ENCODE measurements around the gene COBL.

Gene COBL

DNA sequence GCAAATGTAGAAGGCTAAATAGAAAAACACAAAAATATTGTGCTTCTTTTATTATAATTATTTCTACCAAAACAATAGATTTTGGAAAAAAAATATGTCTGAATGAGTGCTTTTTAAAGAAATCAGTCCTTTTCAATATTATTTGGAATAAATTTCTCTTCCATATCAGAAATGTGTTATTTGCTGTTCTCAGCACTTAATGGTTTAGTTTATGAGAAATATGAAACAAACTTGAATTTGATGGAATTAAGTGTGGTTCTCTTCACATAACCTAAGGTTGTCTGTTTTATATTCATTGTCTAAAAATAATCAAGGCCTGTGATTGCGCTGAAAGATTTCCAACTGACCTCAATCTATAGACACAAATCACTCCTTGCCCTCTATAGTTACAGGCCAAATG lies 203.0 kb downstream of the COBL start:
- DNase-seq (ENCODE audit: low read depth) = no peak

DNA sequence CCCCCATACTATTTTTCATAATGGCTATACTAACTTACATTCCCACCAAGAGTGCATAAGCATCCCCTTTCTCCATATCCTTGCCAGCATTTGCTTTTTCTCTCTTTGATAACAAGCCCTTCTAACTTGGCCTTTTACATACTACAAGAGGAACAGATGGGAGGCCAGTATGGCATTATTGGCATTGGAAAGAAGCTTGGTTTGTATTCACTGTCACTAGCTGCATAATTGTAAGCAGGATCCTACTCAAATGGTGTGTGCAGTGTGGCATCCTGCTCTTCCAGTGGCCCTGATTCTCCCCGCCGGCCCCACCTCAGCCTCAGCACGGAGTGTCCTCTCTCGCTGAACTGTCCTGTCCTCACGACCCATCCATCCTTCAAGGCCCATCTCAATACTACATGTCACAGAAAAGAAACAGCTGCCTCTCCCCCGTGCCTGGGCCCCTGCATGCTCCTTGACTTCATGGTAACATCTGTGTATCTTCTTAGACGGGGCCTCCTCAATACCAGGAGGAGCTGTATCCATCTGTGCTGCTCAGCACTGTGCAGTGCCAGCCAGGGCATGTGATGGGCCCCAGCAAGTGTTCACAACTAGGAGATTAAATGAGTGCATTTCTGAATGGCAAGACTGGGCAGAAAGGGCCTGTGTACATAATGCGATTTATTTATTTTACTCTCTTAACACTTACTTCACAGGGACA lies 205.2 kb downstream of the COBL start:
- no peak for DNase-seq (ENCODE audit: low read depth)

DNA sequence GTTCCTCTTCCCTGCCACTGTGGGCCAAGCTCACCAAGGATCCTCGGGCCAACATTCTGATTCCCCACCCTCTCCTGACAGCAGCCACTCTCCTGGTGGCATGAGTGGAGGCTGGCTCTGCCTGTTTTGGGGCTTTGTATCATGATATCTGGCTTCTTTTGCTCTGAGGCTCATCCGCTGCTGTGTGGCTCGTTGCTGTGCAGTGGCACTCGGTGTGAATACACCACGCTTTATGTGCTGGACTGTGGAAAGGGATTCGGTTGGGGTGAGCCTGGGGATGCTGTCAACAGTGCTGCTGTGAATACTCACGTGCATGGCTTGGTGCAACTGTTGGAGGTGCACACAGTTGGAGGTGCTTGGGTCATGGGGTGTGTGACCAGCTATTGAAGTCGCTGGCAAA lies 208.5 kb downstream of the COBL start:
- no peak for DNase-seq (ENCODE audit: low read depth)

DNA sequence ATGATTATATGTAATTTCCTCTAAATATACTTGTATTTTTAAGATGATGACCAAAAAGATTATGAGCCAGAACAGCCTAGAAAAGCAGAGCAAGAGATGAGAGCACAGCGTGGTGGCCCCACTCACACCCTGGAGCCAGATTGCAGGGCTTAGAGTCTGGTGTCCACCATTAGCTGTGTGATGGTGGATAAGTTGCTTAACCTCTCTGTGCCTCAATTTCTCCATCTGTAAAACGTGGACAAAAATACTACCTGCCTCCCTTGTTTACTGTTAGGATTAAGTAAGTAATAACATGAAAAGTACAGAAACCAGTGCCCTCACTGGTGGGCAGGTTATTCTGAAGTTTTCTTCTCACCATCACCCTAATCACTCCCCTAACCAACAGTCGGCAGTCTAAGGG lies 212.3 kb downstream of the COBL start:
- no peak for DNase-seq (ENCODE audit: low read depth)

DNA sequence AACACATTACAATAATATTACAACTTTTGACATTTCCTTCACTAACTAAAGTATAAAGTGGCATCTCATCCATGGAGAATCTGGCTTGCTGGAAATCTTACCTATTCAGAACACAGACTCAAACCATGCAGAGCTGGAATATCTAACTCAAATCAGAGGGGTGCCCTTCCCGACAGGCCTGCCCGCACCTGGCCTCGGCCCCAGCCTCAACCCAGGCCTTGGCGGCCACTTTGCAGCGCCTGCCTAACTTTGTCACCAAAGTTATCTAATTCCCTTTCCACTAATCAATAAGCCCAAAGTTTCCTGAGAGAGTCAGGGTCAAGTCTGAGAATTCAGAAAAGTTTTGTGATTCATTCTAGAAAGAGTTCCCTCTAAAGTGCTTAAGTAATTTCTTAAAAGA lies 212.9 kb downstream of the COBL start:
- no peak for DNase-seq (ENCODE audit: low read depth)

DNA sequence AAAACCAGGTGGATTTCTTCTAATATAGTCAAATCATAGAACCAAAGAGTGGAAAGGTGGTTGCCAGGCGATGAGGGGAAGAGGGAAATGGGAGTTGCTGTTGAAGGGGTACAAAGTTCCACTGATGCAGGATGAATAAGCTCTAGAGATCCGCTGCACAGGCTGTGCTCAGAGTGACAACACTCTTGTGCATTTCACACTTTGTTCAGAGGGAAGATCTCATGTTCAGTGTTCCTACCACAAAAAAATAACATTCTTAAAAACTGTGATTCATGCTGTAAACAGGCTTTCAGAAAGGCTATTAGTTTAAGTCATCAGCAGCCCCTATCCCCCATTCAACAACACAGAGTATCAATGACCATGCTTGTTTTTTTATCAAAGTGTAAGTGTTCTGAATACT lies 213.8 kb downstream of the COBL start:
- DNase-seq (ENCODE audit: low read depth) = no peak

DNA sequence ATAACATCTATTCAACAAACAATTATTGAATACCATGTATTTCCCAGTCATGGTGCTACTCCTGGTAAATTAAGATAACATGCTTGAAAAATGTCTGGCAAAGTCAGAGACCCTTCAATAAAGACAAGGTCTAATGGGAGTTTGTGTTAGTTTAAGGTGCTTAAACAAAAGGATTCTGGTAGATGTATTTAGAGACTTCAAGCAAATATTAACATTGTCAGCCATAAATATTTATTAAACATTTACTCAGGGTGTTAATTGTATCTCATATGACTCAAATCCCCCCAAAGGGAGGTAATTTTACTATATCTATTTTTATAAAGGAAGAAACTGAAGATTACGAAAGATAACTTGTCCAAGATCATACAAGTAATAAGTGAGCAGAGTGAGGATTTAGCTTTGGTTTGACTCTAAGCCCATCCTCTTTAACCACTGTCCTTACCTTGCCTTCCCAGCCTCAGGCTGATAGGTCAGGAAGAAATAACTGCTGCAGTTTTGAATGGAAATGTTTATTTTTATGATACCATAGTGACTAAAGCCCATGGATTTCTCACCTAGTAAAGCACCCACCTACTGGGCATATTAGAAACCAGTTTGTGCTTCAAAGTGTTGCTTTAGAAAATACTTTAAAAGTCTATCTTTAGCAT lies 215.4 kb downstream of the COBL start:
- no peak for DNase-seq (ENCODE audit: low read depth)

DNA sequence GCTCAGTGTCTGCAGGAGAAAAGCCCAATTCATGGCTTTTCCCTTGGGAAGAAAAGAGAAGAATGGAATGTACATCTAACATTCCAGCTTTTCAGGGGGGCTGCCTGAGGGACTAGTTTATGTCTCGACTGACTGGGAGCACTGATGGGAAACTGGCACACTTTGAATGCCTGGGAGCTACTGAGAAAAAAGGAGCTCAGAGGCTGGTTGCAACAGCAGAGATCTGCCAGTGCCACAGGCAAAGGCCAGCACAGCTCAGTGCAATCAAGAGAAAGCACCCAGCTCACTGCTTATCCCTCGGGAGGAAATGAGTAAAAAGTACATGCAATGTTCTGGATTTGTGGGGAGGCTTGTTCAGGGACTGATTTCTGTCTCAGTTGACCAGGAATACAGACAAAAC lies 226.2 kb downstream of the COBL start:
- DNase-seq (ENCODE audit: low read depth) = no peak

DNA sequence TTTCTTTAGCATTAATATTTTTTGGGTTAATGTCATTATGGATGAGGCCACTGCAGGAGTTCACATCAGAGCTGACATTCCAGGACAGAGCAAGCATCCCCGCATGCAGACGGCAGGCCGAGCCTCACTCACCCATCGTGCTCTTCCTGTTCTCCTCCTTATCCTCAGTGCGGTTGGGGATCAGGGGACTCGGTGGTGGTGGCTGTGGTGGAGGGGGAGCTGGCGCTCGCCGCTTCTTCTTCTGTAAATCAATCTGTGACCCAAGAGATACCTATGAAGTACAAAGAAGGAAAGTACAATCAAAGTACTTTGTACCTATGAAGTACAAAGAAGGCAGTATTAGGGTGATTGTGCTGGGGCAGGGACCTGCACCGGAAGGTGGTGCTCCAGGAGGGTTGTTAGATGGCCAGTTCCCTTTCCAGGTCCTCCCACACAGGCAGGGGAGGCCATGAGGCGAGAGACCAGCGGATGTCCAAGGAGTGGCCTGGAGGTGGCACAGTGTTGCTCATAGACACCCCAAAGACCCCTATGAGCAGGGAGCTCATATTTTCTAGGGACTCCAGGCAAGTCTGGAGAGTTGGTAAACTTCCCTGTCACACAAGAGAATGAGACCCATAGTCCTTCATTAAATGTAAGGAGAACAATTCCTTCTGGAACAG lies 231.4 kb downstream of the COBL start:
- DNase-seq (ENCODE audit: low read depth) = no peak

DNA sequence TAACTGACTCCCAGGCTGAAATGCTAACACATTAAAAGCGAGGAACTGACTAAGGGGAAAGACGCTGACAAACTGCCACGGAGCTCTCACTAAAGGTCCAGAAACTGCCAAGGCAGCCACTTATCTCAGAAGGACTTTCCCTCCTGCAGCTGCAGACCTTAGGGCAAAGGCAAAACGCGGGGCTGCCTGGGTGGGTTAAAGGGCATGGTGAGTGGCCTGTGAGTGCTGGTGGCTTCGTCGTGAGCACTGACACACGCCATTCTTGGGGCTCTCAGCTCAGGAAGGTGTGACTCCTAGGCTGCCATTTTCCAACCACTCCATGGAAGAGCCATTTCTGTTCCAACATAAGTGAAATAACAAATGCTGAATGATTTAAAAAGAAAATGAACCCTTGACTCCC lies 232.5 kb downstream of the COBL start:
- no peak for DNase-seq (ENCODE audit: low read depth)

DNA sequence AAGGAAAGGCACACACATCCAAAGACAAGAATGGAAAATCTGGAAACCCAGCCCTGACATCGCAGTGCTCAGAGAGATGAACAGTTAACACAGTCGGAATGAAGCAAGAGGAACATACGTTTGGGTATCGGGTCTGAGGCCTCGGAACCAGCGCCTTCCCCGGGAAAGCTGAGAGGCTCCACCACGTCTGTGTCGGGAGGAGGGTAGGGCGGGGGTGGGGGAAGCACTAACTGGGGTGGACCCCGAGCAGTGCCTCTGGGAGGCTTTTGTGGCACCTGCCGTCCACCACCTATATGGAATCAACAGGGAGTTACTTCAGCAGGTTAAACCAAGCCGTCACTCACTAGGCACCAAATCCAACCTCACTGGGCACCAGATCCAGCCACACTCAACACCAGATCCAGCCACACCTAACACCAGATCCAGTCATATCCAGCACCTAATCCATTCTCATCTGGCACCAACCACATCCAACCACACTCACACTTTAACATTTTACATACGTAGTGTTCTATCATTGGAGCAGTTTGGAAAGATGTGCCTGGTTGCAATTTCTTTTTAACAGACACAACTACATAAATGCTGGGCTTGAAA lies 233.6 kb downstream of the COBL start:
- DNase-seq (ENCODE audit: low read depth) = no peak

DNA sequence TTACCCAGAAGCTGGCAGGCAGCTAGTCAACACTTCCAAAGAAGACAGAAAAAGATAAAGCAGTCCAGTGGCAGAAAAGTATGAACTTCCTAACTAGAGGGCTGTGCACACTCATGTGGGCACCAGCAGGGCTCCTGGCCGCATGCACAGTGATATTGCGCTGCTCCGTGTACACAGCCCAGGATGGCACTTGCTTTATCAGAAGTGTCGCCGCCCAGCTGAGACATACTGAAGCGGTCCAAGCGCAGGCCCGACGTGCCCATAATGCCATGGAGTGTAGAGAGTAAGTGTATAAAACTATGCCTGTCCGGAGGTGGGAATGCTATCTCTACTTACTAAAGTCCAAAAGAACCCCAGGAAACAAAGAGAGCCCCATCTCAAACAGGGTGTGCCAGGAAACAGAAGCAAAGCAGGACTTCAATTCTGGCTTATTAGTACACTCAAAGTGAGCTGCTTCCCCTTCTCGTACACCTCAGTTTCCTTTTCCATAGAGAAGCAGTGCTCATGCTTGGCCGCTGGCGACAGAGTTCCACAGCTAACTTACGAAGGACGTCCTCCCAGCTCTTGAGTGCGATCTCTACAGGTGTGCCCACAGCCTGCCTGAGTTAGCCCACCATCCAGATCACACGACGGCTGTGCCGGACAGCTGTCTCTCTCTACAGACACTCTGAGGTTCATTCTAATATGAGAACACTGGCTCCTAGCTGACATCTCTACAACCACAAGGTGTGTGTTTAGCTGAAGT lies 234.3 kb downstream of the COBL start:
- no peak for DNase-seq (ENCODE audit: low read depth)

DNA sequence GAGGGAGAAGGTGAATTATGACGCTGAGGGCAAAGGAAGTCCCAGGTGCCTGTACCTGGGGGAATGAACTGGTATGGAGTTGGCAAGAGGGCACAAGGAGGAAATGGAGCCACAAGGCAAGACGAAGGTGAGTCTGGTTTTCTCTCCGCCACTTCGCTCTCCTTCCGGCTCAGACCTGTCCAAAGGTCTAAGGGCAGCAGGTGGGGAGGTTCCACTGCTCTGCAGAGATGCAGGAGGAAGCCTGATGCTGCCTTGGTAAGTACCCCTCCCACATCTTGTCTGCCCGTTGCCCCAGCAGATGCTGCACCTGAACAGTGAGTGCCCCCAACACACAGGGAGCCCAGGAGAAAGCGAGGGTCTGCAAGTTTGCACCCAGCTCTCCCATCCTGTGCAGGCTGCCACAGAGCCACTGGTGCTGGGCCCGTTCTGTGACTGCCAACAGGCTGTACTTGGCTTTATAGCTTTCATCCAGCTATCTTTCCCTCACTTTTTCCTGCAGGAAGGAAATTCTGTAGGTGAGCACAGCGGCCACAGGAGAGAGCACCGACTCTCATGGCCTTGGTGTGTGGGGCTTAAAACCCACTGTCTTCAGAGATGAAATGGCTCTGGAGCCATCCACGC lies 235.2 kb downstream of the COBL start:
- no peak for DNase-seq (ENCODE audit: low read depth)

DNA sequence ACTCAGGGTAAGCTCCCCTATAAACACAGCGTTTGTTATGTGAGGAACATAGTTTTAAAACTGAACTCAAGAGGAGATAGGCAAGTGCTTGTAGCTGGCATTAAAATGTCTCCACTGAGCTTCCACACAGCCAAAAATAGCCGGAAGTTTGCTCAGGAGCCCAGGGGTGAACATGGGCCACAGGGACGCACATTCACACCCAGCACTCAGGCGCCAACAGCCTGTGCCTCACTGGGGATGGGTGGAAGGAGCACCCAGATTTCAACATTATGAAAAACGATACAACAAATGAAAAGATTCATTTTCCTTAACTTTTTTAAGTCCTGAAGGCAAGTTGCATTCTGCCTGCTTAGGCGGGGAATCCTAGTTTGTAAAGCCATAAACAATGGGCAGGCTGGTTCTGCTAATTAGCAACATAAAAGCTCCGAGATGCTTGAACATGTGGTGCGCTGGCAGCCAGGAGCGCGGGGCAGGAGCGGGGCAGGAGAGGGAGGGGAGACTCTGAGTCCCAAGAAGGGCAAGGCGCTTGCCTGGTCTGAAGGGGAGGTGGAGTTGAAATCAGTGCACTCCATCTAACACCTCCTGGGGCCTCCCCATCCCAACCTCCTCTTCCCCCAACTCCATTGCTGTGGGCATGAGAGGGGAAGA lies 235.9 kb downstream of the COBL start:
- no peak for DNase-seq (ENCODE audit: low read depth)

DNA sequence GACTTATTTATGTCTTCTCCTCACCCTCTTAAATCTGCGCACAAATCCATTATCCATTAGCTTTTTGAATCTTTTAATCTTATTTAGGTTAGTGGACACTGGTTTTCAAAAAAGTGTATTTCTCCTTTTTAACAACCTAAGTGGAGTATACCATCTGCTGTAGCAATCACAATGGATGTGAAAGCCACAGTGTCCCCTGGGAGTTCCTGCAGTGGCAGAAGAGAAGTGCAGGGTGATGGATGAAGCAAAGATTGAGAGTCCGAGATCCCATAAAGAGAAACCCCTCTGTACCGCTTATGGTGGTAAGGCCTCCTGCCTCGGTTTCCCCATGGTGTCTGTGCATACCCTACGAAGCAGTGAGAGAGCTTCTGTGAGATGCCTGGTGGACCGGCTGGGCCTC lies 236.4 kb downstream of the COBL start:
- DNase-seq (ENCODE audit: low read depth) = no peak

DNA sequence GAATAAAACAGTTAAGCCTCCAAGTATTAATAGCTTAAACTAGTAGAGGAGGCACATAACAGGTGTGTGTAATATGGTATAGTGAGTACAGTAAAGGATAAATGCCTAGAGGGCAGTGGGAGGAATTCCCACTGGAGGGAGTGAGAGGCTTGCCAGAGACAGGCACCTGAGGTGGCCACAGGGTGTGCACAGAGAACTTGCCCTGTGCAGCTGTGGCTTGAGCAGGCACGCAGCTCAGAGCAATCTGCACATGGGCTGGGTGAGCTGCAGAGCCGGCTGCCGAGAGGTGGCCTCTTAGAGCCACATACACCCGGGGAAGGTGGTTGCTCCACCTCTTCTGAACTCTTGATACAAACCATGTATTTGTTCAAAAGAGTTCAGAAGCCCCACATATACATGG lies 237.1 kb downstream of the COBL start:
- DNase-seq (ENCODE audit: low read depth) = no peak

DNA sequence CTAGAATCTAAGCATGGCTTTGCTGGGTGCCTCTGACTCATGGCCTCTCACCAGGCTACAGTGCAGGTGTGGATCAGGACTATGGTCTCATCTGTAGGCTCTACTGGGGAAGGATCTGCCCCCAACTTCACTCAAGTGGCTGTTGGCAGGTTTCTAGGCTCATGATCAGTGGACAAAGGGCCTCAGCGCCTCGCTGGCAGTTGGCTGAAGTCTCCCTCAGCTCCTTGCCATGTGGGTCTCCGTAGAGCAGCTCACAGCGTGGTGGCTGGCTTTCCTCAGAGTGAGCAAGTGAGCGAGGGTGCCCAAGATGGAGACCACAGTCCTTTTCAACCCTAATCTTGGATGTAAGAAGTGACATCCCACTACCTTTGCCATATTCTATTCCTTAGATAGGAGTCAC lies 238.0 kb downstream of the COBL start:
- no peak for DNase-seq (ENCODE audit: low read depth)

DNA sequence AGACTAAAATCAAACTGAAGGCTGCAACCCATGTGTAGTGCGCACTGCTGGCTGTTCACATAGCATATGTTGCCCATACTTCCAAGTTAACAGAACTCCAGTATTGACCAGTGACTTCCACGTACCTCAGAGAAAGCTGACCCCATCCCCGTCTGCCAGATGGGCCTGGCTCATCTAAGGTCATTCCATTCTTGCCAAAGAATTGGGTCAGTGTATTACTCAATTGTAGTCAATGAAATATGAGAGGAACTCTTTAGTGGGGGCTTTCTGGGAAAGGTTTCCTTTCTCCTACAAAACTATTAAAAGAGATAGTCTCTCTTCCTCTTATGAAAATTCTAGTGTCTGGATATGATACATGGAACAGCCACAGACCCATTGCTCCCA lies 238.6 kb downstream of the COBL start:
- DNase-seq (ENCODE audit: low read depth) = no peak

DNA sequence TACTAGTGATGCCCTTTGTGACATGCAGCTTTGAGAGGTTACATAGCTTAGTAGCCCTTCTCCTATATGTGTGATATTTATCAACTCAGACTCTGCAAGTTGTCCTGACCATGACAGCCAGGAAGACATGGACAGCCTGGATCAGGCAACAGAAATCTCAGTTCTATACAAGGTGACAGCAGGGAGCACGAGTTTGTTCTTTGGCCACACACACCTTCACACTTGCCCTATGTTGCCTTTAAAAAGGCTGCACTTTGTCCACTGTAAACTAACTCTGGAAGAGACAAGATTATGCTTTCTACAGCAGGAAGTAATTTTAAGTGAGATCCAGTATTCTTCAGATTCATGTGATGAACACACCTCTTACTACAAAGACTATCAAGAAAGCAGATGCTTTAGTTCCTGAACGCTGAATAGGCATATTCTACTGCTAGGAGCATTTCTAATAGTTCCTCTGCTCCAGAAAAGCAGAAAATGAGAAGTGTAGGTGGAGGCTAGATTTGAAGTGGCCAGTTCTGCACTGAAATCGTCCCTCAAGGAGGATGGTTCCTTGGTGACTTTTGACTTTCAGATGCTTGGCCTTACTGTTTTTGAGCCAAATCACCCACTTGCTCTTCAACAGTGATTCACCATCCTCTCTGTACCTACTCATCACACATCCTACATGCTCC lies 239.2 kb downstream of the COBL start:
- DNase-seq (ENCODE audit: low read depth) = no peak

DNA sequence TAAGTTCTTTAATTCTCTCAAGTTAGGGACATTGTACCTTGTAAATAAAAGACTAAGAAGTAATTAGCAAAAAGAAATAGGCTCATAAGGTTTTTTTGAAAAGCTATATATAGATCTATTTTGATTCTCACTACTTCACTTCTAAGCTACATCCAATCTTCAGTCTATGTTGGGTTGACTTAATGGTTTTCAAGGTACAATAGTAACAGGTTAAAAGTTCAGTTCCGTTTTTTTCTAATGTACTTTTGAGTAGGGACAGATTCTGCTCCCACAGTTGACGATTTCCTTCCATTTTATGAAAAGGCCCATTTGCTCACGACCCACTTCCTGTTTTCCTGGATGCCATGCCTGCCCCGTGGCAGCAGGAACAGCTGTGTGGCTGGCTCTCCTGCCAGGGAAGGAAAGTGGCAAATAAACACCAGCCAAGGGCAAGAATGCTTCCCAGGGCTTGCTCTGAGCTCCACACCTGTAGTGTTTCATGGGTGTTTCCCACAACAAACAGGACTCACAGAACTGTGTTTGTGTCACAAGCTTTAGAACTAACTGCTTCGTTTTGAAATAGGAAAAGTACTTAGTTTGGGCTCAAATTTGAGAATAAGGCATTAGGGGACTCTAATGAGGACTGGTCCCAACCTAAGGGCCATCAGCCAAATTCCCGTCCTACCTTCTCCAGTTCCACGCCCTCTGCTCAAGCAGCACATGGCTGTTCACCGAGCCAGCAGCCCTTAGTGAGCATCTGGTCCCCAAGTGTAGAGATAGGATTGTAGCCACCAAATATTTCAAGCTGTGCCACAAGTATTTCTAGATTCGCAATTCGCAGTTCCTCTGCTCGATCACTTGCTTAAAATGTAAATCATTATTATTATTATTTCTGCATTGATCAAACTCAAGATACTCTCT lies 240.7 kb downstream of the COBL start:
- no peak for DNase-seq (ENCODE audit: low read depth)

Measured in fibroblast of the conjunctiva (primary cell).